ENCODE results near the gene SSX2IP. TPM values are rescaled to one million over a fixed set of nuclear protein-coding genes. Genes with fewer than 3 reads are reported as not detected.
A peak's percentile ranks its signal among the peaks of the same experiment; 100 is the strongest.

Gene SSX2IP
- total RNA-seq, result 10 to 100 TPM in 3 of 4 donors, 1 to 10 TPM in 1; 2.9 to 34.3 (median 19.2) TPM

GRCh38 chr1:84690397-84691121 lies at the start of gene SSX2IP:
Gene SSX2IP, minus strand, starts transcription at chr1:84690461. Its CDS starts 19,242 bp downstream, at chr1:84671219.
- Histone ChIP-seq H3K27me3 (no peaks in the 10 kb centered on the region), H3K36me3 (no peaks in the 10 kb centered on the region), H3K9me3 (no peaks in the 10 kb centered on the region), H3K4me1 (no peaks in the 10 kb centered on the region), H3K27ac (peak within 1 kb of the TSS; percentile 81 to 83), H3K4me3 (peak within 1 kb of the TSS; percentile 68 to 76)
- no peak for TF ChIP-seq CTCF (IDR thresholded peaks at IDR 0.05)
- TF ChIP-seq POLR2A (IDR thresholded peaks at IDR 0.05), result peak; percentile 51 to 52
- intact Hi-C loops (cut with DNase I; ENCODE audit: low total_unique reads), result no loop called here
- DNase-seq, result peak; percentile 98

- no peaks in the 10 kb centered on the region for H3K27me3 ChIP-seq
- intact Hi-C loops (cut with DNase I; ENCODE audit: low total_unique reads), result no loop called here
- H3K4me1 ChIP-seq, result peaks cover 0 to 10% of the 10 kb centered on the region in 2 donors
- H3K36me3 ChIP-seq, result no peaks in the 10 kb centered on the region
- peak overlapping the region; percentile 54 to 58 for H3K27ac ChIP-seq
- no peak for TF ChIP-seq POLR2A (IDR thresholded peaks at IDR 0.05)
- no peak for TF ChIP-seq CTCF (IDR thresholded peaks at IDR 0.05)
- H3K9me3 ChIP-seq, result no peaks in the 10 kb centered on the region
- H3K4me3 ChIP-seq, result no peak overlapping the region
- no peak for DNase-seq
Measured at GRCh38 chr1:84738237-84738636, 48.0 kb upstream of the SSX2IP start.

- Histone ChIP-seq H3K4me3 (no peak overlapping the region), H3K27me3 (no peaks in the 10 kb centered on the region), H3K4me1 (peaks cover 0 to 10% of the 10 kb centered on the region in 2 donors), H3K36me3 (no peaks in the 10 kb centered on the region), H3K27ac (peak overlapping the region; percentile 54 to 58), H3K9me3 (no peaks in the 10 kb centered on the region)
- peak in 1 of 2 donors; percentile 27 for DNase-seq
- intact Hi-C loops (cut with DNase I; ENCODE audit: low total_unique reads), result no loop called here
- TF ChIP-seq CTCF (IDR thresholded peaks at IDR 0.05) (no peak), POLR2A (IDR thresholded peaks at IDR 0.05) (no peak)
Measured at GRCh38 chr1:84737590-84737989, 47.3 kb upstream of the SSX2IP start.

- H3K27me3 ChIP-seq, result no peaks in the 10 kb centered on the region
- H3K9me3 ChIP-seq, result no peaks in the 10 kb centered on the region
- H3K27ac ChIP-seq, result peak overlapping the region; percentile 54 to 58
- TF ChIP-seq CTCF (IDR thresholded peaks at IDR 0.05) (no peak), POLR2A (IDR thresholded peaks at IDR 0.05) (no peak)
- no peak overlapping the region for H3K4me3 ChIP-seq
- H3K4me1 ChIP-seq, result peaks cover 0 to 10% of the 10 kb centered on the region in 2 donors
- H3K36me3 ChIP-seq, result no peaks in the 10 kb centered on the region
- DNase-seq, result no peak
- intact Hi-C loops (cut with DNase I; ENCODE audit: low total_unique reads), result no loop called here
Measured at GRCh38 chr1:84736944-84737343, 46.7 kb upstream of the SSX2IP start.

- no peak for TF ChIP-seq CTCF (IDR thresholded peaks at IDR 0.05)
- TF ChIP-seq POLR2A (IDR thresholded peaks at IDR 0.05), result no peak
- Histone ChIP-seq H3K4me1 (peaks cover 0 to 10% of the 10 kb centered on the region in 2 donors), H3K4me3 (no peak overlapping the region), H3K9me3 (no peaks in the 10 kb centered on the region), H3K27me3 (no peaks in the 10 kb centered on the region), H3K27ac (peak overlapping the region; percentile 54 to 58), H3K36me3 (no peaks in the 10 kb centered on the region)
- intact Hi-C loops (cut with DNase I; ENCODE audit: low total_unique reads), result no loop called here
- DNase-seq, result no peak
Measured at GRCh38 chr1:84736445-84736844, 46.2 kb upstream of the SSX2IP start.

Data from uterus (tissue), 4 donors.